Ovary (tissue), 9 donors: ENCODE results near the gene ATXN10. TPM values are rescaled to one million over a fixed set of nuclear protein-coding genes. Genes with fewer than 3 reads are reported as not detected.

Experiments
- DNase-seq, 5 donors: peaks; one replicate each; pipeline ENCODE4 v3.0.0-alpha.2; 2019 to 2020
- H3K27ac ChIP-seq, 2 donors: fragments of 200-600 bp; one replicate each; pipeline versions ENCODE4 v1.5.1 to v1.8.0; 2019 to 2022
- H3K27me3 ChIP-seq: fragments of 200-600 bp; one replicate; pipeline ENCODE4 v1.8.0; 2022
- H3K36me3 ChIP-seq: fragments of 200-600 bp; sonication (generic); one replicate; pipeline ENCODE4 v1.5.1; 2019
- H3K4me1 ChIP-seq: one replicate; pipeline ENCODE4 v1.8.1; 2013; ENCODE audit warnings: mild to moderate bottlenecking, moderate library complexity; ENCODE audit not compliant: insufficient read depth
- H3K4me3 ChIP-seq: fragments of 200-600 bp; sonication (generic); one replicate; pipeline ENCODE4 v1.5.1; 2017
- H3K9me3 ChIP-seq, 2 donors: fragments of 200-600 bp in 1 of 2; sonication (generic) in 1 of 2; one replicate each; pipeline versions ENCODE4 v1.5.1 to v1.8.1; 2013 to 2019; ENCODE audit warnings: mild to moderate bottlenecking in 1 of 2, moderate library complexity in 1 of 2
- EP300 ChIP-seq: sonication (generic); formaldehyde crosslinking; IDR thresholded peaks from one replicate; pipeline ENCODE4 v1.6.1; 2017; ENCODE audit warnings: antibody characterized with exemption
- POLR2A ChIP-seq: fragments of 450-650 bp; IDR thresholded peaks from one replicate; pipeline ENCODE4 v1.6.1; 2017; ENCODE audit warnings: antibody characterized with exemption, mild to moderate bottlenecking, moderate library complexity
- WGBS, 3 donors: extraction: QIAGEN DNeasy Blood & Tissue Kit in 1 of 3; methylation state at CpG; one replicate each; pipeline versions ENCODE4 v1.1.5 to v1.1.7; 2013 to 2017; 5-methylcytosine and 5-hydroxymethylcytosine counted together
- intact Hi-C, 4 donors: fragments of 100-400 bp; cut with DNase I; formaldehyde crosslinking; loops; one replicate each; pipeline versions ENCODE4 v1.11.0 to v1.15.1; 2022 to 2023
- polyA plus RNA-seq, 2 donors: library from polyadenylated mRNA; stranded (reverse); fragments of 200-250 nt in 1 of 2; fragments of 350-450 nt in 1 of 2; fragmentation: Illumina TruSeq in 1 of 2; extraction: RNeasy Lipid Tissue Mini Kit (QIAGEN cat#74804) in 1 of 2; gene quantifications; one replicate each; pipeline ENCODE4 v1.2.3, GENCODE V29; 2013 to 2014
- total RNA-seq, 7 donors: library from RNA; depleted of rRNA in 2 of 7; stranded (reverse); fragments of >200 nt in 2 of 7; fragmentation: NEBNext Ultra II Directional in 3 of 7; extraction: Animal tissue kit (Norgen Biotek cat#: 25700) in 3 of 7; gene quantifications; one replicate each; pipeline versions ENCODE4 v1.1.0 to v1.2.4, GENCODE V29; 2016 to 2023
- TF ChIP-seq, protein P1 (sequence below), 3 donors: fragments of 450-650 bp in 2 of 3; fragments of 200-600 bp in 1 of 3; IDR thresholded peaks; one replicate each; pipeline versions ENCODE4 v1.5.1 to v1.8.0; 2016 to 2022; ENCODE audit warnings: antibody characterized with exemption in 3 of 3, mild to moderate bottlenecking in 1 of 3
- donor health status: DM: no; HTN: no; CAD: no; lungs with moderate emphysema.
- donor health status: DM: no; HTN: no; CAD: no.
- donor health status: Bipolar disorder and iron deficiency.
- donor health status: DM: yes; HTN: yes; CAD: no.
- donor health status: DM: no; HTN: no; CAD: no.
- donor health status: DM: yes; HTN: yes; CAD: no.

The ATXN10 gene
- total and polyA plus RNA-seq, 9 donors = 77.4 to 241 (median 175) TPM

DNA sequence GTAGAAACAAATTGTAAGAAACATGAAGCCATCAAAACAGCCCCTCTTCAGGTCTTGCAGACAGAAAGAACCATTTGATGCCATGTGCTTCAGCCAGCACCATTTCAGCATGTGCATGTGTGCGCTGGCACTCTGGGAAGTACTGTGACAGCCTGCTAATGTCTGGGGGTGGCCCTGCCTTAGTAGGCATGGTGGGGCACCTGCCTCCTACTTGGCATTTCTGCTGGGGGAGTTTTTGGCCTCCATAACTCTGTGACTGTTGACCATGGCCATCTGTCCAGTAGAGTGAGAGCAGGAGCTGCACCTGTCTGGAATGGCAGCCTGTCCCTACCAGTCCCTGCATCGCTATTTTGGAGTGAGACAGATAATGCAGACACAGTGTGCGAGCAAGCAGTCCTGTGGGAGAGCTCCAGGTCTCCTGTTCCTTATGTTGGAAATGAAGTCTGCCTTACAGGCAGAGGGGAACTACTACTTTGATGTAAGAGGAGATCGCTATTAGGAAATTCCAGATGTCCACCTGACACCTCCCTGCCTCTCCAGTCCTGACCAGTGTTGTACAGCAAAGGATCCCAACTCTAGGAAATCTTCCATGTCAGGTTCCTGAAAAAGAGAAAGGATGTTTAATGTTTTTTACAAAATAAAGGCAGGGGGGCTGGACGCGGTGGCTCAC is 102.5 kb downstream of the ATXN10 start:
- intact Hi-C loops = no loop called here
- Histone ChIP-seq H3K27me3 (no peaks in the 10 kb centered on the region), H3K4me3 (no peak overlapping the region), H3K4me1 (no peaks in the 10 kb centered on the region), H3K27ac (no peak overlapping the region), H3K9me3 (no peaks in the 10 kb centered on the region), H3K36me3 (no peaks in the 10 kb centered on the region)
- DNase-seq = no peak
- WGBS, 3 donors = 97 to 99% (median 99%) methylated on average over 6 of the region's 6 CpGs
- TF ChIP-seq EP300 (no peak), POLR2A (no peak)
- TF ChIP-seq, protein P1, sequence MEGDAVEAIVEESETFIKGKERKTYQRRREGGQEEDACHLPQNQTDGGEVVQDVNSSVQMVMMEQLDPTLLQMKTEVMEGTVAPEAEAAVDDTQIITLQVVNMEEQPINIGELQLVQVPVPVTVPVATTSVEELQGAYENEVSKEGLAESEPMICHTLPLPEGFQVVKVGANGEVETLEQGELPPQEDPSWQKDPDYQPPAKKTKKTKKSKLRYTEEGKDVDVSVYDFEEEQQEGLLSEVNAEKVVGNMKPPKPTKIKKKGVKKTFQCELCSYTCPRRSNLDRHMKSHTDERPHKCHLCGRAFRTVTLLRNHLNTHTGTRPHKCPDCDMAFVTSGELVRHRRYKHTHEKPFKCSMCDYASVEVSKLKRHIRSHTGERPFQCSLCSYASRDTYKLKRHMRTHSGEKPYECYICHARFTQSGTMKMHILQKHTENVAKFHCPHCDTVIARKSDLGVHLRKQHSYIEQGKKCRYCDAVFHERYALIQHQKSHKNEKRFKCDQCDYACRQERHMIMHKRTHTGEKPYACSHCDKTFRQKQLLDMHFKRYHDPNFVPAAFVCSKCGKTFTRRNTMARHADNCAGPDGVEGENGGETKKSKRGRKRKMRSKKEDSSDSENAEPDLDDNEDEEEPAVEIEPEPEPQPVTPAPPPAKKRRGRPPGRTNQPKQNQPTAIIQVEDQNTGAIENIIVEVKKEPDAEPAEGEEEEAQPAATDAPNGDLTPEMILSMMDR (IDR thresholded peaks at IDR 0.05) = no peak

GRCh38 chr22:45775062-45775461 is 103.4 kb downstream of the ATXN10 start:
- no peak overlapping the region for H3K27ac ChIP-seq
- intact Hi-C loops = no loop called here
- no peaks in the 10 kb centered on the region for H3K4me1 ChIP-seq
- no peak for DNase-seq
- H3K9me3 ChIP-seq = no peaks in the 10 kb centered on the region
- H3K27me3 ChIP-seq = no peaks in the 10 kb centered on the region
- H3K4me3 ChIP-seq = no peak overlapping the region
- no peaks in the 10 kb centered on the region for H3K36me3 ChIP-seq
- no peak for TF ChIP-seq EP300
- TF ChIP-seq POLR2A = no peak
- TF ChIP-seq, protein P1 (IDR thresholded peaks at IDR 0.05) = no peak
- 47 to 80% (median 59%) methylated on average over 1 of the region's 1 CpG for WGBS, 3 donors

GRCh38 chr22:45775569-45776312 is 104.1 kb downstream of the ATXN10 start:
- no peaks in the 10 kb centered on the region for H3K4me1 ChIP-seq
- whole genome bisulfite sequencing, 3 donors = 84 to 90% (median 90%) methylated on average over 14 of the region's 14 CpGs
- intact Hi-C loops = no loop called here
- H3K9me3 ChIP-seq = no peaks in the 10 kb centered on the region
- H3K4me3 ChIP-seq = no peak overlapping the region
- no peaks in the 10 kb centered on the region for H3K27me3 ChIP-seq
- TF ChIP-seq POLR2A (no peak), EP300 (no peak)
- TF ChIP-seq, protein P1 (IDR thresholded peaks at IDR 0.05) = no peak
- no peak for DNase-seq
- no peak overlapping the region for H3K27ac ChIP-seq
- no peaks in the 10 kb centered on the region for H3K36me3 ChIP-seq

DNA sequence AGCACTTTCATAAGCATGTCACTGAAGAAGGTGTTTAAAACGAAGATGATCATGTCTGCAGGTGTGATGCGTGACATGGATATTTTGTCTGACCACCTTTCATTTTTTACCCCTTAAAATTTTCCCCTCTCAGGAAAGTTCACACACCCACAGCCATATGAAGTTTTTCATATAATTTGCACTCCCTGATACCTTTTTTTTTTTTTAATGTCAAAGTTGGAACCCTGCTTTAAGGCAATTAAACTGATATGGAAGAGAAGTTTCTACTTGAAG is 104.6 kb downstream of the ATXN10 start:
- TF ChIP-seq POLR2A = no peak
- TF ChIP-seq, protein P1 (IDR thresholded peaks at IDR 0.05) = no peak
- no peak for TF ChIP-seq EP300
- 91 to 96% (median 95%) methylated on average over 2 of the region's 2 CpGs for WGBS, 3 donors
- DNase-seq = no peak
- Histone ChIP-seq H3K9me3 (no peaks in the 10 kb centered on the region), H3K4me3 (no peak overlapping the region), H3K4me1 (no peaks in the 10 kb centered on the region), H3K27me3 (no peaks in the 10 kb centered on the region), H3K36me3 (no peaks in the 10 kb centered on the region), H3K27ac (no peak overlapping the region)
- intact Hi-C loops = no loop called here
